Mammary epithelial cell (primary cell): ENCODE data around the gene TRIM66.

Experiments used
- CTCF ChIP-seq, 2 donors: IDR thresholded peaks in 1 of 2; conservative IDR thresholded peaks in 1 of 2; 2 replicates each; pipeline ENCODE4 v1.5.1; 2011 to 2012; ENCODE audit warnings: inconsistent platforms in 2 of 2, low read length in 2 of 2, mild to moderate bottlenecking in 2 of 2, control low read depth in 1 of 2, low read depth in 1 of 2; ENCODE audit not compliant: insufficient read depth in 1 of 2; ENCODE audit errors: extremely low read depth in 1 of 2
- EZH2 ChIP-seq: IDR thresholded peaks from 2 replicates; pipeline ENCODE4 v1.6.1; 2012; ENCODE audit warnings: low read length, inconsistent platforms, borderline replicate concordance

DNA sequence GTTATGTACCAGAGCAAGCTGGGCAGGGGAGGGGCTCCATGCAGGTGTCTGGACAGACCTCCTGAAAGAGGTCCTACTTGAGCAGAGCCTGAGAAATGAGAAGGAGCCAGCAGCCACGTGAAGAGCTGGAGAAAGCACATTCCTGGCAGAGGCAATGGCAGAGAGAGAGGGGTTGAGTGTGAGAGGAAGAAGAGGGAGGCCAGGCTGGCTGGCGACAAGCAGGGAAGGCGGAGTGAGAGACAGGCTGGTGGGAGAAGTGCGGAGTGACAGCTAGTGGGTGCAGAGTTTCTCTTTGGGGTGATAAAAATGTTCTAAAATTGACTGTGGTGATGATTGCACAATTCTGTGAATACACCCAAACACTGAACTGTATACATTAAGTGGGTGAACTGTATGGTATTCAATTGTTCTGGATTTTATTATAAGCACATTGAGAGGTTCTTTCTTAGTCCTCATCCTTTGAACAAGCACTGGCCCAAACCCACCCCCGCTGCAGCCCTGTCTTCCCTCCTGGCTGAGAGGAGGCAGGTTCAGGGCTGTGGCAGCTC, 29.5 kb upstream of the TRIM66 start:
- TF ChIP-seq CTCF (conservative IDR thresholded peaks at IDR 0.05 in 1 of 2, IDR thresholded peaks at IDR 0.05 in 1 of 2; ENCODE audit: extremely low read depth in 1 of 2, insufficient read depth in 1 of 2, low read depth in 1 of 2, low read length in 2 of 2): no peak
- TF ChIP-seq EZH2: no peak
